Fibroblast of skin of scalp (primary cell): ENCODE results near the gene TXNRD1. TPM values are rescaled to one million over a fixed set of nuclear protein-coding genes. Genes with fewer than 3 reads are reported as not detected.
"Not testable (repeated sequence)": the region's sequence is repeated elsewhere in the genome, so short reads cannot be mapped to it uniquely, and the experiment has no call there.

Experiments used
- DNase-seq: peaks from one replicate; pipeline ENCODE4 v3.0.0-alpha.2; 2013
- polyA plus RNA-seq, 2 experiments: library from polyadenylated mRNA; unstranded; fragments of 120-200 nt; gene quantifications; one replicate each; pipeline ENCODE4 v1.2.1, GENCODE V29; 2013; ENCODE audit not compliant: insufficient read length in 2 of 2

The TXNRD1 gene
- polyA plus RNA-seq (2013, experiment 1 of 2; ENCODE audit: insufficient read length), result 163 TPM
- polyA plus RNA-seq (2013, experiment 2 of 2; ENCODE audit: insufficient read length), result 171 TPM

GRCh38 chr12:104215638-104216297 lies at the start of gene TXNRD1:
Gene TXNRD1, plus strand, starts transcription at chr12:104215779. Its CDS starts 24 bp downstream, at chr12:104215803.
- peak; percentile 82 for DNase-seq

- DNase-seq, result no peak
Measured at GRCh38 chr12:104165801-104166200, 49.8 kb upstream of the TXNRD1 start.

- no peak for DNase-seq
Measured at GRCh38 chr12:104166465-104166864, 49.1 kb upstream of the TXNRD1 start.

GRCh38 chr12:104167519-104168458 lies 47.8 kb upstream of the TXNRD1 start:
- no peak for DNase-seq

- DNase-seq, result no peak
Measured at GRCh38 chr12:104168596-104168995, 47.0 kb upstream of the TXNRD1 start.

GRCh38 chr12:104171785-104172569 lies 43.6 kb upstream of the TXNRD1 start:
- no peak for DNase-seq

- no peak for DNase-seq
Measured at GRCh38 chr12:104172570-104172947, 43.0 kb upstream of the TXNRD1 start.

- DNase-seq, result not testable (repeated sequence)
Measured at GRCh38 chr12:104173804-104174203, 41.8 kb upstream of the TXNRD1 start.

GRCh38 chr12:104175726-104176247 lies 39.8 kb upstream of the TXNRD1 start:
- no peak for DNase-seq

GRCh38 chr12:104177336-104177662 lies 38.3 kb upstream of the TXNRD1 start:
- no peak for DNase-seq

GRCh38 chr12:104177663-104178501 lies 37.7 kb upstream of the TXNRD1 start:
- DNase-seq, result peak; percentile 88

- peak; percentile 22 for DNase-seq
Measured at GRCh38 chr12:104180374-104180773, 35.2 kb upstream of the TXNRD1 start.

GRCh38 chr12:104181313-104181712 lies 34.3 kb upstream of the TXNRD1 start:
- peak; percentile 40 for DNase-seq

- DNase-seq, result peak; percentile 81
Measured at GRCh38 chr12:104182144-104182543, 33.4 kb upstream of the TXNRD1 start.

GRCh38 chr12:104182621-104183378 lies 32.8 kb upstream of the TXNRD1 start:
- no peak for DNase-seq

GRCh38 chr12:104183443-104183842 lies 32.1 kb upstream of the TXNRD1 start:
- DNase-seq, result peak; percentile 13

- no peak for DNase-seq
Measured at GRCh38 chr12:104187446-104188155, 28.0 kb upstream of the TXNRD1 start.

GRCh38 chr12:104188534-104188933 lies 27.0 kb upstream of the TXNRD1 start:
- DNase-seq, result no peak

- DNase-seq, result peak; percentile 75
Measured at GRCh38 chr12:104189915-104190555, 25.5 kb upstream of the TXNRD1 start.
